ENCODE data around the gene FBXO28. TPM values are rescaled to one million over a fixed set of nuclear protein-coding genes. Genes with fewer than 3 reads are reported as not detected.

Gene FBXO28
- total and polyA plus RNA-seq, 2 experiments from 2014 or later: 17.1 to 26.6 TPM

GRCh38 chr1:224081604-224082003, 32.3 kb upstream of the FBXO28 start:
- no peak for TF ChIP-seq EZH2phosphoT487 (IDR thresholded peaks at IDR 0.05; ENCODE audit: low read depth, severe bottlenecking, unreplicated experiment)
- no peak for TF ChIP-seq EZH2 (IDR thresholded peaks at IDR 0.05; ENCODE audit: borderline replicate concordance)
- TF ChIP-seq CTCF (IDR thresholded peaks at IDR 0.05; ENCODE audit: poor library complexity): no peak
- Histone ChIP-seq H3K36me3 (replicated peaks; ENCODE audit: insufficient read depth, low read depth) (no peaks in the 10 kb centered on the region), H4K20me1 (ENCODE audit: insufficient read depth, poor library complexity, severe bottlenecking) (no peaks in the 10 kb centered on the region), H3K4me1 (ENCODE audit: insufficient read depth) (no peaks in the 10 kb centered on the region), H3K9me3 (ENCODE audit: low read depth) (no peaks in the 10 kb centered on the region), H3K9me2 (replicated peaks; ENCODE audit: insufficient read depth) (no peaks in the 10 kb centered on the region), H3K4me2 (no peak overlapping the region), H3K79me2 (no peaks in the 10 kb centered on the region), H3K27ac (no peak overlapping the region), H3K4me3 (no peak overlapping the region), H2AFZ (no peak overlapping the region), H3K27me3 (no peaks in the 10 kb centered on the region)
- no peak for DNase-seq (ENCODE audit: low spot score)
- WGBS (ENCODE audit: low lambda C conversion rate, missing lambda C conversion rate): 80% methylated on average over 2 of the region's 2 CpGs

GRCh38 chr1:224082146-224082545, 31.8 kb upstream of the FBXO28 start:
- Histone ChIP-seq H3K9me2 (replicated peaks; ENCODE audit: insufficient read depth) (no peaks in the 10 kb centered on the region), H3K79me2 (no peaks in the 10 kb centered on the region), H3K4me3 (no peak overlapping the region), H2AFZ (no peak overlapping the region), H4K20me1 (ENCODE audit: insufficient read depth, poor library complexity, severe bottlenecking) (no peaks in the 10 kb centered on the region), H3K36me3 (replicated peaks; ENCODE audit: insufficient read depth, low read depth) (no peaks in the 10 kb centered on the region), H3K27me3 (no peaks in the 10 kb centered on the region), H3K4me2 (no peak overlapping the region), H3K27ac (no peak overlapping the region), H3K9me3 (ENCODE audit: low read depth) (no peaks in the 10 kb centered on the region), H3K4me1 (ENCODE audit: insufficient read depth) (no peaks in the 10 kb centered on the region)
- TF ChIP-seq CTCF (IDR thresholded peaks at IDR 0.05; ENCODE audit: poor library complexity) (no peak), EZH2phosphoT487 (IDR thresholded peaks at IDR 0.05; ENCODE audit: low read depth, severe bottlenecking, unreplicated experiment) (no peak), EZH2 (IDR thresholded peaks at IDR 0.05; ENCODE audit: borderline replicate concordance) (no peak)
- no peak for DNase-seq (ENCODE audit: low spot score)
- WGBS (ENCODE audit: low lambda C conversion rate, missing lambda C conversion rate): 60% methylated on average over 4 of the region's 4 CpGs

GRCh38 chr1:224084867-224085266, 29.0 kb upstream of the FBXO28 start:
- no peaks in the 10 kb centered on the region for H3K27me3 ChIP-seq
- no peaks in the 10 kb centered on the region for H3K9me3 ChIP-seq (ENCODE audit: low read depth)
- H3K36me3 ChIP-seq (replicated peaks; ENCODE audit: insufficient read depth, low read depth): no peaks in the 10 kb centered on the region
- no peak overlapping the region for H2AFZ ChIP-seq
- TF ChIP-seq CTCF (IDR thresholded peaks at IDR 0.05; ENCODE audit: poor library complexity) (no peak), EZH2phosphoT487 (IDR thresholded peaks at IDR 0.05; ENCODE audit: low read depth, severe bottlenecking, unreplicated experiment) (no peak), EZH2 (IDR thresholded peaks at IDR 0.05; ENCODE audit: borderline replicate concordance) (no peak)
- H3K4me2 ChIP-seq: no peak overlapping the region
- H3K9me2 ChIP-seq (replicated peaks; ENCODE audit: insufficient read depth): no peaks in the 10 kb centered on the region
- DNase-seq (ENCODE audit: low spot score): no peak
- H4K20me1 ChIP-seq (ENCODE audit: insufficient read depth, poor library complexity, severe bottlenecking): no peaks in the 10 kb centered on the region
- no peaks in the 10 kb centered on the region for H3K79me2 ChIP-seq
- no peaks in the 10 kb centered on the region for H3K4me1 ChIP-seq (ENCODE audit: insufficient read depth)
- H3K27ac ChIP-seq: no peak overlapping the region
- no peak overlapping the region for H3K4me3 ChIP-seq
- 65% methylated on average over 4 of the region's 4 CpGs for WGBS (ENCODE audit: low lambda C conversion rate, missing lambda C conversion rate)

All from hepatocyte (in vitro differentiated cells).